ENCODE data around the gene DDX39A.
A peak's percentile ranks its signal among the peaks of the same experiment; 100 is the strongest.
"Not testable (repeated sequence)": the region's sequence is repeated elsewhere in the genome, so short reads cannot be mapped to it uniquely, and the experiment has no call there.

Gene DDX39A

DNA sequence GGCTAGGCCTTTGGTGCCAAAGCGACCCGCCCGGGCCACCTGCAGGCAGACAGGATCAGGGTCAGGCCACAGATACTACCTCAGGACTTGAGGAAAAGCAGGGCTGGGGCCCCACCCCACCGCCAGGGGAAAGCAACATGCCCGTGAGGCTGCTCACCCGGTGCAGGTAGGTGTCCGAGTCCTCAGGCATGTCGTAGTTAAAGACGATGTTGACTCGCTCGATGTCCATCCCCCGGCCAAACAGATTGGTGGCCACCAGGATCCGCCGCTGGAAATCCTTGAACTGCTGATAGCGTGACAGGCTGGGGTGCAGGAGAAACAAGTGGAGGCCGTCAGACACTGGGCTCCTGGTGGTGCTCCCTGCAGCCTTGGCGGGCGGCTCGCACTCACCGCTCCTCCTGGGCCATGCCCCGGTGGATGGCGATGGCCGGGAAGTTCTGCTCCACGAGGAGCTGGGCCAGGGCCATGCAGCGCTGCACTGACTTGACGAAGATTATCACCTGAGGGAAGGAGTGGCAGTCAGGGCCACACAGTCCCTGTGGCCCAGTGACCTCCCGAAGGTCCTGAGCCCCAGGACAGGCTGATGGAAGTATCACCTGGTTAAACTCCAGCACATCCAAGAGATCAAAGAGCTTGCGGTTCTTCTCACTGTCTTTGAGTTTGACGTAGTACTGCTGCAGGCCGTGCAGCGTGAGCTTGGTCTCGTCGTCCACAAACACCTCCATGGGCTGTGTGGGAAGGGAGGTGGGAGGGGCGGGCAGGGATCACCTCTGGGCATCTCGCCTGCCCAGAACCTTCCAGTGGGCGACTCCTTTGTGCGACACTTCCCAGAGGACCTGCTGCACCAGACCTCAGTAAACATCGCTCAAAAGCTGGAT, 9.8 kb downstream of the DDX39A start:
- DNase-seq (ENCODE audit: low read depth in 1 of 2, low spot score in 1 of 2), result no peak

GRCh38 chr19:14408491-14409145, 10.5 kb downstream of the DDX39A start:
- no peak for DNase-seq (ENCODE audit: low read depth in 1 of 2, low spot score in 1 of 2)

- no peak for DNase-seq (ENCODE audit: low read depth in 1 of 2, low spot score in 1 of 2)
Measured at GRCh38 chr19:14407605-14408484, 11.3 kb downstream of the DDX39A start.

GRCh38 chr19:14406645-14407401, 12.3 kb downstream of the DDX39A start:
- no peak for DNase-seq (ENCODE audit: low read depth in 1 of 2, low spot score in 1 of 2)

DNA sequence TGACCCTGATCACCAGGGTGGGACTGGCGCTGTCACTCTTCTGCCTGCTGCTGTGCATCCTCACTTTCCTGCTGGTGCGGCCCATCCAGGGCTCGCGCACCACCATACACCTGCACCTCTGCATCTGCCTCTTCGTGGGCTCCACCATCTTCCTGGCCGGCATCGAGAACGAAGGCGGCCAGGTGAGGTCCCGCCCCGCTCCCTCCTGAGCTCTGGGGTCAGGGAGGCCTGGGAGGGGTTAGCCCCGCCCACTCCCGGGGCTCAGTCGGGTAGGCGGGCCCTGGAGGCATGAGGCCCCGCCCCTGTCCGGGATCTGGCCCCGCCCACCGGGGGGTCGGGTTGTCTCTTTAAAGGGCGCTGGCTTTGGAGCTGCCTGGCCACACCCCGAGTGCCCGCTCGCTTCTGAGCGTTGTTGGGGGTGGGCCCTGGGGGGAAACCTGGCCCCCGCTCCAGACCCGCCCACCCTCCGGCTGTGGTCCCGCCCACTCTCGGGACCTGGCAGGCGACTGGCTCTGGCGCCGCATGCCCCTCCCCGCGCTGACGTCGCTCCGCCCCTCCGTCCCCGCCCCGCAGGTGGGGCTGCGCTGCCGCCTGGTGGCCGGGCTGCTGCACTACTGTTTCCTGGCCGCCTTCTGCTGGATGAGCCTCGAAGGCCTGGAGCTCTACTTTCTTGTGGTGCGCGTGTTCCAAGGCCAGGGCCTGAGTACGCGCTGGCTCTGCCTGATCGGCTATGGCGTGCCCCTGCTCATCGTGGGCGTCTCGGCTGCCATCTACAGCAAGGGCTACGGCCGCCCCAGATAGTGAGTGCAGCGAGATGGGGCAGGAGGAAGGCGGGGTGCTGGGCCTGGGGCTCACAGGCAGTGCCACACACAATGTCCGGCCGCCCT, 13.1 kb downstream of the DDX39A start:
- peak; percentile 76 to 82 for DNase-seq (ENCODE audit: low read depth in 1 of 2, low spot score in 1 of 2)

DNA sequence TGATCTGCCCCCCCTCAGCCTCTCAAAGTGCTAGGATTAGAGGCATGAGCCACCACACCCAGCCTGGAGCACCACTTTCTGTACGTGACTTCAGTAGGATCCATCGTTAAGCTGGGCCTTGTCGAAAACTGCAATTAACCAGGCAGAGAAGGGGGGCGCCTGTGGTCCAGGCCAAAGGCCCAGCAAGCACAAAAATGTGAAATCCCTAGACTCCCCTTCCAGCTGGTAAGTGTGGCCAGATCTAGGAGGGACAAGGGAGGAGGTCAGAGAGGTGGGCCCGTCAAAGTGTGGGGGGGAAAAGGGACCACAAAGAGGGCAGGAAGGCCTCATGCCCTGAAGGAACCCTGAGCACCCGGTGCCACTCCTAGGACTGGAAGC, 13.8 kb downstream of the DDX39A start:
- DNase-seq (ENCODE audit: low read depth in 1 of 2, low spot score in 1 of 2), result no peak

- DNase-seq (ENCODE audit: low read depth in 1 of 2, low spot score in 1 of 2), result no peak
Measured at GRCh38 chr19:14404312-14404711, 14.8 kb downstream of the DDX39A start.

DNA sequence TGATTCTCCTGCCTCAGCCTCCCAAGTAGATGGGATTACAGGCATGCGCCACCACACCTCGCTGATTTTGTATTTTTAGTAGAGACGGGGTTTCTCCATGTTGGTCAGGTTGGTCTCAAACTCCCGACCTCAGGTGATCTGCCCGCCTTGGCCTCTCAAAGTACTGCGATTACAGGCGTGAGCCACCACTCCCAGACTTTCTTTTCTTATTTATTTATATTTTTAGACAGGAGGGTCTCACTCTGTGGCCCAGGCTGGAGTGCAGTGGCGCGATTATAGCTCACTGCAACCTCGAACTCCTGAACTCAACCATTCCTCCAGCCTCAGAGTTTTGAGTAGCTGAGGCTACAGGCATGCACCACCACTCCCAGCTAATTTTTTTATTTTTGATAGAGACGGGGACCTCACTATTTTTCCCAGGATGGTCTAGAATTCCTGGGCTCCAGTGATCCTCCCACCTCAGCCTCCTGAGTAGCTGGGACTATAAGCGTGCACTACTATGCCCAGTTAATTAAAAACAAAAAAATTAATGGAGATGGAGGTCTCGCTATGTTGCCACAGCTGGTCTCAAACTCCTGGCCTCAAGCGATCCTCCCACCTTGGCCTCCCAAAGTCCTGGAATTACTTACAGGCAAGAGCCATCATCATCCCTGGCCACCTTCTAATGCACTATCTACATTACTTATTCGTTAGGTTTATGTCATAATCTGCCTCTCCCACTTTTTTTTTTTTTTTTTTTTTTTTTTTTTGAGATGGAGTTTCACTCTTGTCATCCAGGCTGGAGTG, 15.8 kb downstream of the DDX39A start:
- not testable (repeated sequence) for DNase-seq (ENCODE audit: low read depth in 1 of 2, low spot score in 1 of 2)

DNA sequence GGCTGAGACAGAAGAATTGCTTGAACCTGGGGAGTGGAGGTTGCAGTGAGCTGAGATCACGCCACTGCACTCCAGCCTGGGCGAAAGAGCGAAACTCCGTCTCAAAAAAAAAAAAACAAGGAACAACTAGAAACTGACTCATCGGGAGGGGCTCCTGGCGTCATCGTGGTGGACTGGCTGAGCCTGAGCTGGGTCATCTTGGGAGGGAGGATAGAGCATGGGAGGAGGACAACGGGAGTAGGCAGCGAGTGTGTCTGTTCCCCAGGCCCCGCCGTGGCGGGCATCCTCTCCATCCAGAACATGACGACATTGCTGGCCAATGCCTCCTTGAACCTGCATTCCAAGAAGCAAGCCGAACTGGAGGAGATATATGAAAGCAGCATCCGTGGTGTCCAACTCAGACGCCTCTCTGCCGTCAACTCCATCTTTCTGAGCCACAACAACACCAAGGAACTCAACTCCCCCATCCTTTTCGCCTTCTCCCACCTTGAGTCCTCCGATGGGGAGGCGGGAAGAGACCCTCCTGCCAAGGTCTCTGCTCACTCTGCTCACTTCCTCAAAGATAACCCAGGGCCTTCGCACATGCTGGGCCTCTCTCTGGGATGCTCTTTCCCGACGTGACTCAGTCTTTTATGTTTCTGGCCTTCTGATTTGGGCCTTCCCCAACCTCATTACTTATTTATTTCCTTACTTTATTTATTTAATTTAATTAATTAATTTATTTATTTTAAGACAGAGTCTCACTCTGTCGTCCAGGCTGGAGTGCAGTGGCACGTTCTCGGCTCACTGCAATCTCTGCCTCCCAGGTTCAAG, 16.6 kb downstream of the DDX39A start:
- no peak for DNase-seq (ENCODE audit: low read depth in 1 of 2, low spot score in 1 of 2)

- DNase-seq (ENCODE audit: low read depth in 1 of 2, low spot score in 1 of 2), result no peak
Measured at GRCh38 chr19:14401468-14402195, 17.5 kb downstream of the DDX39A start.

- no peak for DNase-seq (ENCODE audit: low read depth in 1 of 2, low spot score in 1 of 2)
Measured at GRCh38 chr19:14400951-14401431, 18.1 kb downstream of the DDX39A start.

DNA sequence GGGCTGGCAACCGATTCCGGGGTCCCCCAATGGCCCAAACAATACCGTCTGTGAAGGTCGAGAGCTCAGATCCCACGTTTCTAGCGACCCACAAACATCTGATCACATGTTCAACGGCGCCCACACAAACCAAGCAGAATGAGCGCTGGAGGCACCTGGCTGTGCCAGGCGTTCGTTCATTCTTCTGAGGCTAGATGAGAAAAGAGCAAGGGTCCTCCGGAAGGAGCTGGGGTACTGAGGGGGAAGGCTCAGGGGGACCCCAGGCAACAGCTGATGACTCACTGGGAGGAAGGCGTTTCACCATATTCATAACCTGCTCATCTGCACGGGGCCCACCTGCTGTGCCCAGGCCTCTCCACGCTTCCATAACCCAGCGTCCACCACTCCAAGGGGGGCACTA, 22.0 kb downstream of the DDX39A start:
- not testable (repeated sequence) for DNase-seq (ENCODE audit: low read depth in 1 of 2, low spot score in 1 of 2)

DNA sequence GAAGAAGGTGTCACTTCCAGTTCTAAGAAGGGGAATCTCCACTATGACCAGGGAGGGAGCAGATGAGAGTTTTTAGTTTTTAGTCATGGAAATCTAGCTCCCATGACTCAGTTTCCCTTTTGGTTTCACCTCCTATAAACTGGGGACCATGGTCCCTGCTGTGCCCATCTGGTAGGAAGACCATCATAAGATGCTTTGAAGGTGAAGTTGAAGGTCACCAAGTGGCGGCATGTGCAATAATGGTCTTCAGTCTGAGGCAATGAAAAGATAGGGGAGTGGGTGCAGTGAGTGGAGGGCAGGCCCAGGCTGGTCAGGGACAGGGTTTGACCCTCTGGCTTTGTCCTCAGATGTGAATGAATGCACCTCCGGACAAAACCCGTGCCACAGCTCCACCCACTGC, 22.4 kb downstream of the DDX39A start:
- not testable (repeated sequence) for DNase-seq (ENCODE audit: low read depth in 1 of 2, low spot score in 1 of 2)

DNA sequence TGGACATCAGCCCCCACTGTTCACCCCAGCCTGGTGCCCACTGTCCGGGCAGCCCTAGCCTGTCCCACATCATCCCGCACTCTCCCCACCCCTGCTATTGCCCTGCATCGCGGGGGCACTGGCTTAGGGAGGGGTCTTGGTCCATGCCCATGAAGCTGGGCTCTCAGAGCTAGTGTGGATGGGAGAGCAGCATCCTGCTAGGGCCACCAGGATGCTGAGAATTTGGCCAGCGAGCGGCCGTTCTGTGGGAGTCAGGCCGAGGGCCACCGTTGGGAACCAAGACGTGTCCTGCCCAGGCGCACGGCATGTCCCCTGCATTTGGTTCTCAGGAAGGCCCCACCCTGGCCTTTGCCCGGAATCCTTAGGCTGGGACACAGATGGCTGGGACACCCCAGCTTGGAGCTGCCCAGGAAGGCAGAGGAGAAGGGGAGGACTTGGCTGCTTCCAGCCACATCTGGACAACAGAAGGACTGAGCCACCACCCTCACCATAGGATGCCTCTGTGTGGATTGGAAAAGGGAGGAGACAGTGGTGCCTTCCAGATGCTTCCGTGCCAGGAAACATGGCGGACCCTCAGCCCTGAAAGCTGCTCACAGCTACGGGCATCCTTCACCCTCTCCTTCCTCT, 23.3 kb downstream of the DDX39A start:
- DNase-seq (ENCODE audit: low read depth in 1 of 2, low spot score in 1 of 2), result no peak

DNA sequence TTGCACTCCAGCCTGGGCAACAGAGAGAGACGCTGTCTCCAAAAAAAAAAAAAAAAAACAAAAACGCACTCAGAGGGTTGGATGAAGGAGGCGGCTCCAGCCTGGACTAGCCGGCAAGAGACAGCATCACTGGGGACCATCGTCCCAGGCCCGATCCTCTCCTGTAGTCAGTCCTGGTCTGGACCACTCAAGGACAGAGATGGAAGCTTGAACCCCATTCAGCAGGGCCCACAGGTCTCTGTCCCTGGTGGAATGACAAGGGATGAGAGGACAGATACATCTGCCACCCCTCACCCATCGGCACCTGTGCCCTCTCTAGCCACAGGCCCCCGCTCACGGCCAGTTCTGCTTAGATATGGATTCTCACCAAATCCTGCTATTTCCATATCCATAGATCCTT, 23.9 kb downstream of the DDX39A start:
- no peak for DNase-seq (ENCODE audit: low read depth in 1 of 2, low spot score in 1 of 2)

DNA sequence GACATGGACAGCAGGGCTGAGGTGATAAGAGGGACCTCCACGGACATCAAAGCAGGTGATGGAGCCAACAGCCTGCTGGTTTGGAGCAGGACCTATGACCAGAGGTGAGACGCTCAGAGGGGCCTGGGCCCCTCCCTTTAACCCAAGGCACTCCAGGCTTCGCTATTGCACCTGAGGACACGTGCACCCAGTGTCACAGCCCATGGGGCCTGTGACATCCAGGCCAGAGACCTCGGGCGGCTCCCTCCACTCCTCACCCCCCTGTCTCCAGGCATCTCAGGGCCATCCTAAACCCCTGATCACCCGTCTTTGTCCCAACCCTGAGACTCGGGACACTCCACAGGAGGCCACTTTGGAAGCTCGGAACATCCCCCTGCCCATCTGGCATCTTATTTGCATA, 25.0 kb downstream of the DDX39A start:
- no peak for DNase-seq (ENCODE audit: low read depth in 1 of 2, low spot score in 1 of 2)

- no peak for DNase-seq (ENCODE audit: low read depth in 1 of 2, low spot score in 1 of 2)
Measured at GRCh38 chr19:14393329-14393728, 25.8 kb downstream of the DDX39A start.

All from activated T-helper 1 cell treated with anti-CD3 and anti-CD28 coated beads, Interleukin-2, amount 50 U/mL, for 16 hours (primary cell).